K562 (cell line): ENCODE measurements around the gene EXOSC9. TPM values are rescaled to one million over a fixed set of nuclear protein-coding genes. Genes with fewer than 3 reads are reported as not detected.
A peak's percentile ranks its signal among the peaks of the same experiment; 100 is the strongest.

Source experiments
- CGGBP1 ChIP-seq: fragments of 250-450 bp; sonication (Bioruptor Pico); IDR thresholded peaks from 2 replicates; pipeline ENCODE4 v1.9.0; 2021; ENCODE audit warnings: mild to moderate bottlenecking
- CHAMP1 ChIP-seq: fragments of 450-650 bp; IDR thresholded peaks from 2 replicates; pipeline ENCODE4 v1.6.1; 2016; ENCODE audit warnings: mild to moderate bottlenecking
- DIDO1 ChIP-seq: fragments of 450-650 bp; IDR thresholded peaks from 2 replicates; pipeline ENCODE4 v1.6.1; 2016; ENCODE audit warnings: low read depth, missing biosample characterization, missing genetic modification characterization
- ESRRA ChIP-seq: fragments of 450-650 bp; IDR thresholded peaks from 2 replicates; pipeline ENCODE4 v1.6.1; 2014; ENCODE audit warnings: low read depth, mild to moderate bottlenecking, moderate library complexity, borderline replicate concordance
- FUS ChIP-seq: fragments of 200-400 bp; formaldehyde crosslinking; optimal IDR thresholded peaks from 2 replicates; pipeline ENCODE3; 2017; ENCODE audit warnings: low read depth, low read length
- GABPA ChIP-seq: fragments of 200-800 bp; sonication (Bioruptor generic); conservative IDR thresholded peaks from 2 replicates; pipeline ENCODE4 v1.6.1; 2016; ENCODE audit warnings: low read depth, missing genetic modification characterization, missing compliant biosample characterization
- HINFP ChIP-seq: fragments of 450-650 bp; conservative IDR thresholded peaks from 2 replicates; pipeline ENCODE4 v1.6.1; 2016; ENCODE audit warnings: missing genetic modification characterization, low read depth, mild to moderate bottlenecking, control low read depth, missing compliant biosample characterization
- KLF6 ChIP-seq: fragments of 250-450 bp; sonication (Bioruptor Pico); IDR thresholded peaks from 2 replicates; pipeline ENCODE4 v1.4.0; 2020; ENCODE audit warnings: mild to moderate bottlenecking, moderate library complexity, borderline replicate concordance
- MTA2 ChIP-seq: fragments of 450-650 bp; IDR thresholded peaks from 2 replicates; pipeline ENCODE4 v1.6.1; 2016; ENCODE audit warnings: low read depth
- MTF1 ChIP-seq: fragments of 250-450 bp; sonication (Bioruptor Pico); IDR thresholded peaks from 2 replicates; pipeline ENCODE4 v1.9.0; 2021; ENCODE audit warnings: moderate library complexity, mild to moderate bottlenecking, inconsistent platforms, borderline replicate concordance
- TEAD4 ChIP-seq, 2 experiments: sonication (generic) in 1 of 2; formaldehyde crosslinking in 1 of 2; IDR thresholded peaks; 2 replicates each; pipeline versions ENCODE4 v1.6.1 to v1.8.0; 2012 to 2022; ENCODE audit warnings: borderline replicate concordance in 1 of 2, inconsistent platforms in 1 of 2, low read length in 1 of 2, mild to moderate bottlenecking in 1 of 2, missing genetic modification reagents in 1 of 2
- TOE1 ChIP-seq, 2 experiments: fragments of 450-650 bp in 1 of 2; sonication (generic) in 1 of 2; formaldehyde crosslinking in 1 of 2; IDR thresholded peaks; 2 replicates each; pipeline versions ENCODE4 v1.7.1 to v1.8.0; 2016 to 2022; ENCODE audit warnings: borderline replicate concordance in 2 of 2, mild to moderate bottlenecking in 2 of 2, antibody characterized with exemption in 1 of 2, inconsistent platforms in 1 of 2, low read depth in 1 of 2, missing genetic modification reagents in 1 of 2, moderate library complexity in 1 of 2
- ZBED1 ChIP-seq: IDR thresholded peaks from 2 replicates; pipeline ENCODE4 v1.6.1; 2014
- ZFP36 ChIP-seq: fragments of 150-350 bp; IDR thresholded peaks from 2 replicates; pipeline ENCODE4 v1.6.1; 2018; ENCODE audit warnings: low read length, low read depth; ENCODE audit not compliant: partially characterized antibody
- ZNF146 ChIP-seq: IDR thresholded peaks from one replicate; pipeline ENCODE4 v1.6.1; 2018; ENCODE audit warnings: missing compliant biosample characterization; ENCODE audit not compliant: unreplicated experiment
- ZNF3 ChIP-seq: fragments of 250-450 bp; sonication (Bioruptor Pico); IDR thresholded peaks from 2 replicates; pipeline ENCODE4 v1.5.0; 2021; ENCODE audit warnings: mild to moderate bottlenecking, moderate library complexity
- ZNF592 ChIP-seq: fragments of 450-650 bp; IDR thresholded peaks from 2 replicates; pipeline ENCODE4 v1.6.1; 2017; ENCODE audit warnings: antibody characterized with exemption, mild to moderate bottlenecking
- polyA plus RNA-seq, 8 experiments: library from polyadenylated mRNA; depleted of rRNA in 4 of 8; stranded (reverse) in 5 of 8; unstranded in 3 of 8; fragments of >200 nt; fragmentation: Nextera tagmentation in 2 of 8; fragmentation: Illumina TruSeq in 1 of 8; extraction: Ambion mirVana in 2 of 8; extraction: Trizol in 1 of 8; gene quantifications; 2 replicates each; pipeline versions ENCODE4 v1.2.1 to v1.2.3, GENCODE V29; 2011 to 2014; ENCODE audit warnings: inconsistent platforms in 1 of 8, missing spikeins in 1 of 8
- total RNA-seq, 7 experiments: library from RNA; depleted of rRNA in 6 of 7; stranded (reverse); fragments of >200 nt in 6 of 7; fragmentation: Illumina TruSeq in 2 of 7; extraction: Trizol in 2 of 7; gene quantifications; 2 replicates each; pipeline versions ENCODE4 v1.2.1 to v1.2.3, GENCODE V29; 2011 to 2021; ENCODE audit warnings: low replicate concordance in 1 of 7

EXOSC9 gene
- total and polyA plus RNA-seq, 9 of the 15 experiments (the other 6 are each of a cell fraction or from before 2014, with no cell fraction given) = 64.7 to 166 (median 115) TPM

- TF ChIP-seq CGGBP1 (CRISPR knock-in tag) = 0 out of 2 replicates have a peak, but pooled peaks have one; percentile 39
- TF ChIP-seq ZNF146 (CRISPR knock-in tag) = no peak
- peak; percentile 54; the same call in 1 of the 2 replicates for TF ChIP-seq CHAMP1
- no peak for TF ChIP-seq FUS
- no peak for TF ChIP-seq ZNF3 (CRISPR knock-in tag)
- TF ChIP-seq HINFP (tag) = no peak
- TF ChIP-seq KLF6 = no peak
- TF ChIP-seq ZBED1 = 0 out of 2 replicates have a peak, but pooled peaks have one; percentile 43
- TF ChIP-seq ZFP36 = no peak
- TF ChIP-seq ZNF592 = no peak
- peak; percentile 88; the same call in 1 of the 2 replicates for TF ChIP-seq ESRRA
- peak; percentile 32; the same call in 1 of the 2 replicates for TF ChIP-seq GABPA (tag)
- no peak for TF ChIP-seq MTF1 (CRISPR knock-in tag)
- no peak for TF ChIP-seq MTA2
- TF ChIP-seq DIDO1 (tag) = peak; percentile 82
- peak; percentile 58 for TF ChIP-seq TEAD4 (IDR thresholded peaks at IDR 0.05; ENCODE audit: low read length)
- TF ChIP-seq TEAD4 (CRISPR knock-in tag; IDR thresholded peaks at IDR 0.05; ENCODE audit: borderline replicate concordance) = no peak
- peak; percentile 42; the same call in 1 of the 2 replicates for TF ChIP-seq TOE1 (IDR thresholded peaks at IDR 0.05; ENCODE audit: borderline replicate concordance)
- no peak for TF ChIP-seq TOE1 (CRISPR knock-in tag; IDR thresholded peaks at IDR 0.05; ENCODE audit: borderline replicate concordance, low read depth)
These were observed at the start of gene EXOSC9 (continued) for GRCh38 chr4:121800961-121801714.
